Psoas muscle (tissue), 8 donors: Measurements from ENCODE around the gene DEFB131B. TPM values are rescaled to one million over a fixed set of nuclear protein-coding genes. Genes with fewer than 3 reads are reported as not detected.
"Not testable (repeated sequence)": the region's sequence is repeated elsewhere in the genome, so short reads cannot be mapped to it uniquely, and the experiment has no call there.

Experiments used
- ATAC-seq, 4 donors: fragments of 200-7000 bp; cut with Tn5 transposase; one replicate each; pipeline ENCODE4 v1.9.1; 2020; ENCODE audit warnings: moderate library complexity in 3 of 4, mild to moderate bottlenecking in 2 of 4
- DNase-seq, 2 donors: peaks; one replicate each; pipeline ENCODE4 v3.0.0-alpha.2; 2020
- H3K27ac ChIP-seq: fragments of 200-600 bp; one replicate; pipeline ENCODE4 v1.8.0; 2022
- H3K27me3 ChIP-seq, 3 donors: fragments of 200-600 bp in 1 of 3; one replicate each; pipeline versions ENCODE4 v1.6.1 to v1.8.0; 2013 to 2022; ENCODE audit warnings: low read length in 2 of 3, mild to moderate bottlenecking in 2 of 3, moderate library complexity in 1 of 3; ENCODE audit not compliant: insufficient read depth in 3 of 3
- H3K36me3 ChIP-seq, 2 donors: fragments of 200-600 bp in 1 of 2; one replicate each; pipeline versions ENCODE4 v1.6.1 to v1.8.0; 2013 to 2022; ENCODE audit warnings: low read depth in 1 of 2, mild to moderate bottlenecking in 1 of 2, moderate library complexity in 1 of 2; ENCODE audit not compliant: insufficient read depth in 1 of 2
- H3K4me1 ChIP-seq: fragments of 200-600 bp; one replicate; pipeline ENCODE4 v1.8.0; 2022
- H3K4me3 ChIP-seq: fragments of 200-600 bp; one replicate; pipeline ENCODE4 v1.8.0; 2022; ENCODE audit warnings: mild to moderate bottlenecking
- H3K9me3 ChIP-seq: fragments of 200-600 bp; one replicate; pipeline ENCODE4 v1.8.0; 2022
- WGBS, 3 donors: extraction: QIAGEN DNeasy Blood & Tissue Kit; methylation state at CpG; one replicate each; pipeline versions ENCODE4 v1.1.6 to v1.1.7; 2013; 5-methylcytosine and 5-hydroxymethylcytosine counted together
- intact Hi-C, 2 donors: fragments of 100-400 bp; cut with DNase I; formaldehyde crosslinking; loops; one replicate each; pipeline versions ENCODE4 v1.11.0 to v1.14.2; 2022
- long read RNA-seq, 2 donors: library from polyadenylated mRNA; unstranded; transcript quantifications; one replicate each; pipeline ENCODE4 v2.0.0, GENCODE V29; 2021
- polyA plus RNA-seq, 3 donors: library from polyadenylated mRNA; stranded (reverse); fragments of 200-250 nt; gene quantifications; one replicate each; pipeline ENCODE4 v1.2.3, GENCODE V29; 2013
- total RNA-seq, 4 donors: library from RNA; stranded (reverse); fragmentation: NEBNext Ultra II Directional in 2 of 4; extraction: Animal tissue kit (Norgen Biotek cat#: 25700) in 2 of 4; gene quantifications; one replicate each; pipeline versions ENCODE4 v1.2.1 to v1.2.4, GENCODE V29; 2021 to 2023
- TF ChIP-seq, protein P1 (sequence below): fragments of 200-600 bp; IDR thresholded peaks from one replicate; pipeline ENCODE4 v1.8.0; 2022; ENCODE audit warnings: antibody characterized with exemption
- donor health status: healthy with polysubstance abuse.
- donor health status: DM: no; HTN: no; CAD: no; lungs with moderate emphysema.
- donor health status: Bipolar disorder and iron deficiency.
- donor health status: healthy.
- donor health status: DM: yes; HTN: yes; CAD: no.
- donor health status: DM: no; HTN: no; CAD: no.
- donor health status: DM: no; HTN: no; CAD: no.
- donor health status: DM: yes; HTN: yes; CAD: no.

DEFB131B gene, protein sequence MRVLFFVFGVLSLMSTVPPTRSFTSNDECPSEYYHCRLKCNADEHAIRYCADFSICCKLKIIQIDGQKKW
- total RNA-seq (not detected), polyA plus RNA-seq (not detected)
- long read RNA-seq, donor 1, result 0 reads
- long read RNA-seq, donor 2, partial matches to known transcripts, result 0 of 1 reads
- long read RNA-seq, donor 2, other reads (novel, unspliced or antisense), result 1 of 1 reads

DNA sequence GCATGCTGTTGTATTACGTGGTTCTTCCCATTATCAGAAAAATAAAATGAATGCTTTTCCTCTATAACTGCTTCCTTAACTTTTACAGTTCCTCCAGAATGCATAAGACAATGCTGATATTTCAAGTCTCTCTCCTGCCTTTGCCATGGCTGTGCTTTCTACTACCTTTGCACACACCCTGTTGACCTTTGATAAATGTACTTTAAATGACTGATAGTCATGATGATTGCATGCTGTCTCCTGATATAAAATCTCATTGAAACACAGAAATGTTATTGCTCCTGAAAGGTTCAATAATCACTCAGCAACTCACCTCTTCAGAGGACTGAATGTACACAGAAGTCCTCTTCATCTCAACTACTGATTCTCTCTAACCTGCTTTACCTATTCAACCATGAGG, at the start of gene DEFB131B:
TSS of gene DEFB131B (plus strand) at position 395 of the 400 bp plus-strand sequence. CDS start at position 395, 0 bp downstream.
- H3K4me3 ChIP-seq, H3K4me1 ChIP-seq, intact Hi-C loops, DNase-seq, H3K9me3 ChIP-seq, H3K27ac ChIP-seq, H3K36me3 ChIP-seq, ATAC-seq, H3K27me3 ChIP-seq: not testable (repeated sequence)
- 88 to 92% (median 90%) methylated on average over 1 of the region's 1 CpG for WGBS, 3 donors

DNA sequence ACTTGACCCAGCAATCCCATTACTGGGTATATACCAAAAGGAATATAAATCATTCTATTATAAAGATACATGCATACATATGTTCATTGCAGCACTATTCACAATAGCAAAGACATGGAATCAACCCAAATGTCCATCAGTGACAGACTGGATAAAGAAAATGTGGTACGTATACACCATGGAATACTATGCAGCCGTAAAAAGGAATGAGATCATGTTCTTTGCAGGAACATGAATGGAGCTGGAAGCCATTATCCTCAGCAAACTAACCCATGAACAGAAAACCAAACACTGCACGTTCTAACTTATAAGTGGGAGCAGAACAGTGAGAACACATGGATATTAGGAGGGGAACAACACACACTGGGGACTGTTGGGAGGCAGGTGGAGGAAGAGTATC, 49.0 kb upstream of the DEFB131B start:
- H3K4me1 ChIP-seq, H3K4me3 ChIP-seq, H3K36me3 ChIP-seq, H3K9me3 ChIP-seq, intact Hi-C loops, H3K27me3 ChIP-seq, ATAC-seq, DNase-seq, H3K27ac ChIP-seq: not testable (repeated sequence)
- 94 to 100% (median 97%) methylated on average over 3 of the region's 3 CpGs for WGBS, 3 donors

DNA sequence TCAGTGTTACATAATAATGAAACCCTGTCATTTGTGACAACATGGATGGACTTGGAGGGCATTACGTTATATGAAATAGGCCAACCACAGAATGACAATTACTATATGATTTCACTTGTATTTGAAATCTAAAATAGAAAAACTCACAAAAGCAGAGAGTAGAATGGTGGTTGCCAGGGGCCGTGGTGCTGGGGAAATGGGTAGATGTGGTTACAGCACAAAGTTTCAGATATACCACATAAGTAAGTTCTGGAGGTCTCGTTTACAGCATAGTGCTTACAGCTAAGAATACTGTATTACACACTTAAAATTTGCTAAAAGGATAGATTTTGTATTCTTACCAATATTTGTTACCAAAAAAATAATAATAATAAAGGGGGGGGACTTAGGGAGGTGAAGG, 48.6 kb upstream of the DEFB131B start:
- ATAC-seq, H3K27ac ChIP-seq, H3K4me1 ChIP-seq, H3K36me3 ChIP-seq, H3K4me3 ChIP-seq, DNase-seq, H3K9me3 ChIP-seq, intact Hi-C loops, H3K27me3 ChIP-seq: not testable (repeated sequence)
- 87 to 96% (median 88%) methylated on average over 3 of the region's 3 CpGs for WGBS, 3 donors

DNA sequence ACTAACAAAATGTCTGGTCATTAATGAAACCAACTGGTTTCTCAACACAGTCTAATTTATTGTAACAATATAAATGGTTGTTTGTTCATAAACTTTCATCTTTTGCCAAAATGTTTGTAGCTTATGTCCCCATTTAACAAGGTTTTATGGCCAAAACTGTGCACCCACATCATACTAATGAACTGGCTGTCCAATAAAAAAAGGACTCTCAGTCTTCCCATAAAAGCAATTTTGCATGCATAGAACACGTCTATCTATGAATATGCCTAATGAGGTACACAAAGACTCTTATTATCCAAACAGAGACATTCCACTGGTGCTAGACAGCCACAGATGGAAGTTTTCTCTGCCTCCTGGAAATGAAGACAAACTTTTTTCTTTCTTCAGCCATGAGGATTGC, 45.4 kb upstream of the DEFB131B start, which contains the start of gene DEFB108B:
TSS of gene DEFB108B (plus strand) at position 390 of the 400 bp plus-strand sequence. CDS start at position 390, 0 bp downstream.
- H3K36me3 ChIP-seq, H3K27ac ChIP-seq, DNase-seq, H3K27me3 ChIP-seq, intact Hi-C loops, H3K9me3 ChIP-seq, ATAC-seq, H3K4me3 ChIP-seq, H3K4me1 ChIP-seq: not testable (repeated sequence)
- WGBS, 3 donors, result 0% methylated on average over 1 of the region's 1 CpG

DNA sequence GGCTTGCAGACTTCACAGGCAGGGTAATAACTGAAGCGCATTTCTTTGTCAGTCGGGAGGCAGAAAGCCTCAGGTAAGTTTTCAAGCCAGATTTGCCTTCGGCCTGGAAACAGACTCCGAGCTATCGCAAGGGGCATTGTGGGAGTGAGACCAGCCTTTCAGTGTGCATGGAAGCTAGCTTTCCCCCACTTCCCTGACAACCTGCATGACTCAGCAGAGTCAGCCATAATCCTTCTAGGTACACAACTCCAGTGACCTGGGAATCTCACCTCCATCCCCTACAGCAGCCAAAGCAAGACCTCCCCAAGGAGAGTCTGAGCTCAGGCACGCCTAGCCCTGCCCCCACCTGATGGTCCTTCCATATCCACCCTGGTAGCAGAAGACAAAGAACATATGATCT, 35.5 kb upstream of the DEFB131B start:
- H3K27me3 ChIP-seq, H3K9me3 ChIP-seq, H3K4me1 ChIP-seq, H3K36me3 ChIP-seq, intact Hi-C loops, DNase-seq, ATAC-seq, H3K27ac ChIP-seq, H3K4me3 ChIP-seq: not testable (repeated sequence)
- WGBS, 3 donors, result 86 to 90% (median 88%) methylated on average over 6 of the region's 6 CpGs

DNA sequence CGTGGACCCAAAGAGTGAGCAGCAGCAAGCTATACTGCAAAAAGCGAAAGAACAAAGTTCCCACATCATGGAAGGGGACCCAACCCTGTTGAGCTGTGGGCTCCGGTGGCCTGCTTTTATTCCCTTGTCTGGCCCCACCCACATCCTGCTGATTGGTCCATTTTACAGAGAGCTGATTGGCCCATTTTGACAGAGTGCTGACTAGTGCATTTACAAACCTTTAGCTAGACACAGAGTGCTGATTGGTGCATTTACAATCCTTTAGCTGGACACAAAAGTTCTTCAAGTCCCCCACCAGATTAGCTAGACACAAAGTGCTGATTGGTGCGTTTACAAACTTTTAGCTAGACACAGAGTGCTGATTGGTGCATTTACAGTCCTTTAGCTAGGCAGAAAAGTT, 34.9 kb upstream of the DEFB131B start:
- ATAC-seq, H3K4me3 ChIP-seq, H3K27ac ChIP-seq, H3K27me3 ChIP-seq, DNase-seq, H3K4me1 ChIP-seq, intact Hi-C loops, H3K9me3 ChIP-seq, H3K36me3 ChIP-seq: not testable (repeated sequence)
- 87 to 97% (median 94%) methylated on average over 4 of the region's 4 CpGs for WGBS, 3 donors

DNA sequence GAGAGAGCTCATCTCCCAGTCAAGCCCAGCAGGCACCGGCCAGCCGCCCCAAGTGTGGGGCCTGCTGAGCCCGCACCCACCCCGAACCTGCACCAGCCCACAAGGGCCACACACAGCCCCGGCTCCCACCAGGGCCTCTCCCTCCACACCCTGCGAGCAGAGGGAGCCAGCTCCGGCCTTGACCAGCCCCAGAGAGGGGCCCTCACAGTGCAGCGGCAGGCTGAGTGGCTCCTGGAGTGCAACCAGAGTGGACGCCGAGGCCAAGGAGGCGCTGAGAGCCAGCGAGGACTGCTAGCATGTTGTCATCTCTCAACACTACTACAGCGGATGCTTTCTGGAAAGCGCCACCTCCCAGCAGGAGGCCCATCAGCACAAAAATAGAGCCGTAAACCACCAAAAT, 34.4 kb upstream of the DEFB131B start:
- 68 to 72% (median 70%) methylated on average over 14 to 15 of the region's 15 CpGs for WGBS, 3 donors
- H3K36me3 ChIP-seq, result no peaks in the 10 kb centered on the region
- no peak overlapping the region for H3K27ac ChIP-seq
- no peaks in the 10 kb centered on the region for H3K4me1 ChIP-seq
- DNase-seq (no peak), ATAC-seq (no peak)
- H3K9me3 ChIP-seq, result no peaks in the 10 kb centered on the region
- intact Hi-C loops, result no loop called here
- H3K4me3 ChIP-seq, result no peak overlapping the region
- no peaks in the 10 kb centered on the region for H3K27me3 ChIP-seq
- TF ChIP-seq, protein P1, sequence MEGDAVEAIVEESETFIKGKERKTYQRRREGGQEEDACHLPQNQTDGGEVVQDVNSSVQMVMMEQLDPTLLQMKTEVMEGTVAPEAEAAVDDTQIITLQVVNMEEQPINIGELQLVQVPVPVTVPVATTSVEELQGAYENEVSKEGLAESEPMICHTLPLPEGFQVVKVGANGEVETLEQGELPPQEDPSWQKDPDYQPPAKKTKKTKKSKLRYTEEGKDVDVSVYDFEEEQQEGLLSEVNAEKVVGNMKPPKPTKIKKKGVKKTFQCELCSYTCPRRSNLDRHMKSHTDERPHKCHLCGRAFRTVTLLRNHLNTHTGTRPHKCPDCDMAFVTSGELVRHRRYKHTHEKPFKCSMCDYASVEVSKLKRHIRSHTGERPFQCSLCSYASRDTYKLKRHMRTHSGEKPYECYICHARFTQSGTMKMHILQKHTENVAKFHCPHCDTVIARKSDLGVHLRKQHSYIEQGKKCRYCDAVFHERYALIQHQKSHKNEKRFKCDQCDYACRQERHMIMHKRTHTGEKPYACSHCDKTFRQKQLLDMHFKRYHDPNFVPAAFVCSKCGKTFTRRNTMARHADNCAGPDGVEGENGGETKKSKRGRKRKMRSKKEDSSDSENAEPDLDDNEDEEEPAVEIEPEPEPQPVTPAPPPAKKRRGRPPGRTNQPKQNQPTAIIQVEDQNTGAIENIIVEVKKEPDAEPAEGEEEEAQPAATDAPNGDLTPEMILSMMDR, result no peak

DNA sequence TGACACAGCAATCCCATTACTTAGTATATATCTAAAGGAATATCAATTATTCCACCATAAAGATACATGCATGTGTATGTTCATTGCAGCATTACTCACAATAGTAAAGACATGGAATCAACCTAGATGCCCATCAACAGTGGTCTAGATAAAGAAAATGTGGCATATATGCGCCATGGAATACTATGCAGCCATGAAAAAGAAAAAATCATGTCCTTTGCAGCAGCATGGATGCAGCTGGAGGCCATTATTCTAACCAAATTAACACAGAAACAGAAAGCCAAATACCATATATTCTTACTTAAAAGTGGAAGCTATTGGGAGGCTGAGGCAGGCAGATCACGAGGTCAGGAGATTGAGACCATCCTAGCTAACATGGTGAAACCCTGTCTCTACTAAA, 24.4 kb upstream of the DEFB131B start:
- DNase-seq, H3K27ac ChIP-seq, H3K4me3 ChIP-seq, H3K27me3 ChIP-seq, H3K36me3 ChIP-seq, H3K9me3 ChIP-seq, intact Hi-C loops, H3K4me1 ChIP-seq, ATAC-seq: not testable (repeated sequence)
- WGBS, 3 donors, result 91 to 98% (median 95%) methylated on average over 2 of the region's 2 CpGs

DNA sequence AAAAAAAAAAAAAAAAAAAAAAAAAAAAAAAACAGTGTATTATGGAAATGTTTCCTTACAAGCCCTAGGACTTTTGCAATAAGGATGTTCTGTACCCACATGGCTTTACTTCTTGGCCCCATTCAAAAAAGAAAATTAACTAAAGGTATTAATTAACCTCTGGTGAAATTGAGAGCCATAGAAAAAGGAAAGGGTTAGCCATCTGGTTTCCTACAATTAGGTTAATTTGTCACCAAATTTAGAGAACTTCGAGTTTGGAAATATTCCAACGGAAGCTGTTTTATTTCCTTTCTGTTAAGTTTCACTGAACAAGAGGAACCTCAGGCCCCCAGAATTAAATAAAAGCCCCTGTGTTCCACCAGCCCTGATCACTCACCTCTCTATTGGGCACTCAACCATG, 22.4 kb upstream of the DEFB131B start:
- WGBS, 3 donors, result 56 to 67% (median 62%) methylated on average over 2 of the region's 2 CpGs
- H3K36me3 ChIP-seq, ATAC-seq, DNase-seq, H3K4me3 ChIP-seq, H3K9me3 ChIP-seq, intact Hi-C loops, H3K4me1 ChIP-seq, H3K27me3 ChIP-seq, H3K27ac ChIP-seq: not testable (repeated sequence)

DNA sequence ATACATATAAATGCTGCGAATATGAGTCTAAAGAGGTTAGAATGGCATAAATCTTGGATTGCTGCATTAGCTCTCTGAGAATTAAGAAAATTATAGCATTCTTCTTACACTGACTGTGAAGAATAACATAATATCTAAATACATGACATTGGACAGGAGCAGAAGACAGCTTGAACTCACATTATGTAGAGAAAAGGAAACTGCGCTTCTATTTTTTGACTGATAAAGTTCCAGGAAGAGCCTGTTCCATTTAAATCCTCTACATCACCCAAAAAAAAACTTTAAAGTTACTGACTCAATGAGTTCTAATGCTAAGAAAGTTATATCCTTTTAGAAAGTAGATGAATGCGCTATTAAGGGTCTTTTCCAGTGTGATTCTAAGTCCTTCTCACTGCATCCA, 17.4 kb upstream of the DEFB131B start:
- WGBS, 3 donors, result 82 to 85% (median 85%) methylated on average over 3 of the region's 3 CpGs
- ATAC-seq, DNase-seq, intact Hi-C loops, H3K27me3 ChIP-seq, H3K4me3 ChIP-seq, H3K4me1 ChIP-seq, H3K9me3 ChIP-seq, H3K36me3 ChIP-seq, H3K27ac ChIP-seq: not testable (repeated sequence)
